ENCODE results near the gene DBF4B. TPM values are rescaled to one million over a fixed set of nuclear protein-coding genes. Genes with fewer than 3 reads are reported as not detected.

The DBF4B gene
- total and polyA plus RNA-seq, 12 donors: 2.2 to 8.0 (median 4.0) TPM

- no peak for TF ChIP-seq CTCF (IDR thresholded peaks at IDR 0.05)
- Histone ChIP-seq H3K27ac (peak overlapping the region; percentile 49 to 86 (median 78)), H3K27me3 (no peaks in the 10 kb centered on the region), H3K9me3 (no peaks in the 10 kb centered on the region), H3K36me3 (peaks cover 0 to 8% (median 0%) of the 10 kb centered on the region in 9 donors), H3K4me1 (peaks cover 4 to 67% (median 43%) of the 10 kb centered on the region in 9 donors), H3K4me3 (no peak overlapping the region)
- DNase-seq: peak in 1 of 2 donors; percentile 55
- peak in 7 of 8 donors; percentile 37 to 73 (median 60) for ATAC-seq
- intact Hi-C loops (cut with DNase I): no loop called here
- WGBS, 2 donors: 41 to 45% methylated on average over 10 of the region's 10 CpGs
These were observed 86.5 kb downstream of the DBF4B start for GRCh38 chr17:44794851-44795413.

GRCh38 chr17:44795421-44795820 lies 87.0 kb downstream of the DBF4B start:
- intact Hi-C loops (cut with DNase I): no loop called here
- DNase-seq (no peak), ATAC-seq (no peak)
- Histone ChIP-seq H3K4me1 (peaks cover 4 to 67% (median 43%) of the 10 kb centered on the region in 9 donors), H3K9me3 (no peaks in the 10 kb centered on the region), H3K36me3 (peaks cover 0 to 12% (median 0%) of the 10 kb centered on the region in 9 donors), H3K27me3 (no peaks in the 10 kb centered on the region), H3K27ac (peak overlapping the region; percentile 18 to 86 (median 78)), H3K4me3 (no peak overlapping the region)
- TF ChIP-seq CTCF (IDR thresholded peaks at IDR 0.05): no peak
- WGBS, 2 donors: 75 to 81% methylated on average over 9 of the region's 9 CpGs

GRCh38 chr17:44795928-44796327 lies 87.5 kb downstream of the DBF4B start:
- intact Hi-C loops (cut with DNase I): no loop called here
- TF ChIP-seq CTCF (IDR thresholded peaks at IDR 0.05): no peak
- WGBS, 2 donors: 56 to 66% methylated on average over 10 of the region's 10 CpGs
- peak in 2 of 8 donors; percentile 2 to 4 for ATAC-seq
- no peak for DNase-seq
- H3K27me3 ChIP-seq: no peaks in the 10 kb centered on the region
- no peak overlapping the region for H3K4me3 ChIP-seq
- H3K9me3 ChIP-seq: no peaks in the 10 kb centered on the region
- peak overlapping the region; percentile 18 to 86 (median 78) for H3K27ac ChIP-seq
- H3K36me3 ChIP-seq: peaks cover 0 to 17% (median 0%) of the 10 kb centered on the region in 9 donors
- H3K4me1 ChIP-seq: peaks cover 4 to 67% (median 43%) of the 10 kb centered on the region in 9 donors

DNA sequence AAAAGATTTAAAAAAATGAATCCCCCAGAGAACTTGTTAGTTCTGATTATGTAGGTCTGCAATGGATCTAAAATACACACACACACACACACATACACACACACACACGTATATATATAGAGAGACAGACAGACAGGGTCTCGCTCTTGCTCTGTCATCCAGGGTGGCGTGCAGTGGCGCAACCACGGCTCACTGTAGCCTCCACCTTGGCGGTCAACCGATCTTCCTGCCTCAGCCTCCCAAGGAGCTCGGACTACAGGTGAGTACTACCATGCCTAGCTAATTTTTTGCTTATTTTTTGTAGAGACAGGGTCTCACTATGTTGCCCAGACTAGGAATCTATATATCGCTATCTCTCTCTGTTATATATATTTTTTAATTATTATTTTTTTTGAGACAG lies 88.3 kb downstream of the DBF4B start:
- ATAC-seq (no peak), DNase-seq (no peak)
- intact Hi-C loops (cut with DNase I): no loop called here
- peak overlapping the region in 1 of 10 donors; percentile 18 for H3K4me3 ChIP-seq
- H3K27me3 ChIP-seq: no peaks in the 10 kb centered on the region
- peaks cover 4 to 75% (median 45%) of the 10 kb centered on the region in 9 donors for H3K4me1 ChIP-seq
- no peaks in the 10 kb centered on the region for H3K9me3 ChIP-seq
- H3K27ac ChIP-seq: peak overlapping the region in 8 of 10 donors; percentile 42 to 85 (median 74)
- peaks cover 0 to 19% (median 0%) of the 10 kb centered on the region in 9 donors for H3K36me3 ChIP-seq
- TF ChIP-seq CTCF (IDR thresholded peaks at IDR 0.05): no peak
- WGBS, 2 donors: 90 to 93% methylated on average over 9 of the region's 9 CpGs

All from heart right ventricle (tissue), 16 donors.